Neuronal stem cell (in vitro differentiated cells): ENCODE data around the gene HDAC6. TPM values are rescaled to one million over a fixed set of nuclear protein-coding genes. Genes with fewer than 3 reads are reported as not detected.
"Not testable (repeated sequence)": the region's sequence is repeated elsewhere in the genome, so short reads cannot be mapped to it uniquely, and the experiment has no call there.

Experiments
- DNase-seq: peaks from one replicate; pipeline ENCODE4 v3.0.0-alpha.2; 2013; ENCODE audit warnings: low spot score
- H2AFZ ChIP-seq: one replicate; pipeline ENCODE4 v1.6.1; 2013; ENCODE audit warnings: mild to moderate bottlenecking, low read length, inconsistent platforms
- H2AK5ac ChIP-seq: 2 replicates; pipeline ENCODE4 v1.6.1; 2013; ENCODE audit warnings: low read depth, mild to moderate bottlenecking, inconsistent platforms, low read length, moderate library complexity, mixed read lengths
- H2BK120ac ChIP-seq: 2 replicates; pipeline ENCODE4 v1.6.1; 2013; ENCODE audit warnings: low read depth, mild to moderate bottlenecking, inconsistent platforms, low read length, moderate library complexity, mixed read lengths
- H2BK12ac ChIP-seq: one replicate; pipeline ENCODE4 v1.6.1; 2013; ENCODE audit warnings: low read length, inconsistent platforms
- H2BK15ac ChIP-seq: 2 replicates; pipeline ENCODE4 v1.6.1; 2013; ENCODE audit warnings: mild to moderate bottlenecking, low read length, inconsistent platforms, mixed read lengths
- H2BK5ac ChIP-seq: one replicate; pipeline ENCODE4 v1.6.1; 2013; ENCODE audit warnings: inconsistent platforms, mild to moderate bottlenecking, low read length, moderate library complexity
- H3K14ac ChIP-seq: one replicate; pipeline ENCODE4 v1.6.1; 2013; ENCODE audit warnings: low read length, inconsistent platforms
- H3K18ac ChIP-seq: 2 replicates; pipeline ENCODE4 v1.6.1; 2013; ENCODE audit warnings: low read length, inconsistent platforms
- H3K23ac ChIP-seq: 2 replicates; pipeline ENCODE4 v1.6.1; 2013; ENCODE audit warnings: low read depth, mild to moderate bottlenecking, mixed read lengths, low read length, inconsistent platforms; ENCODE audit not compliant: poor library complexity
- H3K27ac ChIP-seq: replicated peaks from 3 replicates; pipeline ENCODE4 v1.5.1; 2013; ENCODE audit warnings: low read length, inconsistent platforms
- H3K27me3 ChIP-seq, 3 experiments: 2 replicates each; pipeline ENCODE4 v1.6.1; 2013; ENCODE audit warnings: low read length in 3 of 3, mild to moderate bottlenecking in 2 of 3, inconsistent platforms in 1 of 3, low read depth in 1 of 3, mixed read lengths in 1 of 3, moderate library complexity in 1 of 3; ENCODE audit not compliant: control insufficient read depth in 3 of 3, insufficient read depth in 3 of 3
- H3K36me3 ChIP-seq, 2 donors: replicated peaks in 1 of 2; 2 replicates each; pipeline ENCODE4 v1.6.1; 2013; ENCODE audit warnings: low read length in 2 of 2; ENCODE audit not compliant: control insufficient read depth in 2 of 2, insufficient read depth in 2 of 2
- H3K4ac ChIP-seq: 2 replicates; pipeline ENCODE4 v1.6.1; 2013; ENCODE audit warnings: inconsistent platforms, mild to moderate bottlenecking, low read length, moderate library complexity
- H3K4me1 ChIP-seq, 2 donors: 1 replicate in 1 of 2; 2 replicates in 1 of 2; pipeline ENCODE4 v1.6.1; 2013; ENCODE audit warnings: low read length in 2 of 2, low read depth in 1 of 2; ENCODE audit not compliant: control insufficient read depth in 2 of 2, insufficient read depth in 1 of 2
- H3K4me2 ChIP-seq: one replicate; pipeline ENCODE4 v1.6.1; 2013; ENCODE audit warnings: mild to moderate bottlenecking, low read length, inconsistent platforms; ENCODE audit not compliant: insufficient read depth, poor library complexity, severe bottlenecking
- H3K4me3 ChIP-seq, 2 donors: 2 replicates each; pipeline ENCODE4 v1.5.1; 2013; ENCODE audit warnings: low read length in 2 of 2, mild to moderate bottlenecking in 2 of 2, inconsistent platforms in 1 of 2, moderate library complexity in 1 of 2
- H3K79me1 ChIP-seq: one replicate; pipeline ENCODE4 v1.6.1; 2013; ENCODE audit warnings: low read depth, mild to moderate bottlenecking, inconsistent platforms, low read length, moderate library complexity
- H3K9ac ChIP-seq: one replicate; pipeline ENCODE4 v1.6.1; 2013; ENCODE audit warnings: mild to moderate bottlenecking, low read depth, low read length, inconsistent platforms; ENCODE audit not compliant: poor library complexity
- H3K9me3 ChIP-seq, 2 donors: replicated peaks in 1 of 2; 2 replicates each; pipeline versions ENCODE3 to v1.6.1; 2013; ENCODE audit warnings: low read length in 2 of 2, mild to moderate bottlenecking in 2 of 2, inconsistent platforms in 1 of 2, low read depth in 1 of 2, mixed read lengths in 1 of 2, moderate library complexity in 1 of 2; ENCODE audit not compliant: control insufficient read depth in 2 of 2, insufficient read depth in 1 of 2
- H4K8ac ChIP-seq: one replicate; pipeline ENCODE4 v1.6.1; 2013; ENCODE audit warnings: low read depth, mild to moderate bottlenecking, inconsistent platforms, low read length, moderate library complexity
- H4K91ac ChIP-seq: one replicate; pipeline ENCODE4 v1.6.1; 2013; ENCODE audit warnings: low read length, low read depth, mild to moderate bottlenecking, inconsistent platforms; ENCODE audit not compliant: poor library complexity
- WGBS, 2 donors: extraction: QIAGEN DNeasy Blood & Tissue Kit; methylation state at CpG; one replicate each; pipeline ENCODE4 v1.1.7; 2013; ENCODE audit warnings: missing lambda C conversion rate in 2 of 2, mixed read lengths in 1 of 2; ENCODE audit not compliant: insufficient read length in 2 of 2, insufficient replicate concordance in 1 of 2; ENCODE audit errors: extremely low coverage in 2 of 2; 5-methylcytosine and 5-hydroxymethylcytosine counted together
- small RNA-seq: library from polyadenylated mRNA; stranded (forward); fragments of <200 nt; extraction: miRNeasy Mini kit (QIAGEN cat#:217004); gene quantifications from one replicate; pipeline ENCODE3, GENCODE V24; 2013; ENCODE audit not compliant: insufficient read depth

The HDAC6 gene

DNA sequence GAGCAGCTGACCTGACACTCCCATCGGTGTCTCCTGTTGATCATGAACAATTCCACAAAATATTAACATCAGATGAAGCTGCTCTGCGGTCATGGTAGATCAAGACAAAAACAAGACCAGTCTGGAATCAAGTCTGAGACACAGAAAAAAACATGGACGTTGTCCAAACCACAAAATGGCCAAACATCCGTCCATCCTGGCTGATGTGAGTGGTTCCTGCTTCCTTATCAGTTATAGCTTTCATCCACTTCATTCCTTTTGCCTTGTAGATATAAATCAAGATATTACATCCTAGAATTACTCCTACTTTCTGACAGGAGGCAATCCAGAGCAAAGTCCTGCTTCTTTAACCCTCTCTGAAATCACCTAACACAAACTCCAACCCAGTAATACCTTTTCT lies 62.3 kb downstream of the HDAC6 start:
- no peak overlapping the region for H3K18ac ChIP-seq
- no peak overlapping the region for H4K8ac ChIP-seq
- H3K14ac ChIP-seq = no peak overlapping the region
- H3K27ac ChIP-seq = no peak overlapping the region
- no peaks in the 10 kb centered on the region for H3K9me3 ChIP-seq
- H3K23ac ChIP-seq = no peak overlapping the region
- no CpG with 5 or more reads among the region's 4 CpGs for WGBS, 2 donors
- H3K4me3 ChIP-seq = no peak overlapping the region
- H2BK5ac ChIP-seq = no peak overlapping the region
- no peak overlapping the region for H2BK12ac ChIP-seq
- H3K79me1 ChIP-seq = no peaks in the 10 kb centered on the region
- H2BK15ac ChIP-seq = no peak overlapping the region
- DNase-seq = no peak
- H3K4ac ChIP-seq = no peak overlapping the region
- H2BK120ac ChIP-seq = no peak overlapping the region
- H3K4me1 ChIP-seq = no peaks in the 10 kb centered on the region
- no peak overlapping the region for H3K9ac ChIP-seq
- no peak overlapping the region for H2AFZ ChIP-seq
- H2AK5ac ChIP-seq = no peak overlapping the region
- no peak overlapping the region for H3K4me2 ChIP-seq
- H4K91ac ChIP-seq = no peak overlapping the region
- H3K27me3 ChIP-seq = no peaks in the 10 kb centered on the region
- H3K36me3 ChIP-seq = no peaks in the 10 kb centered on the region

DNA sequence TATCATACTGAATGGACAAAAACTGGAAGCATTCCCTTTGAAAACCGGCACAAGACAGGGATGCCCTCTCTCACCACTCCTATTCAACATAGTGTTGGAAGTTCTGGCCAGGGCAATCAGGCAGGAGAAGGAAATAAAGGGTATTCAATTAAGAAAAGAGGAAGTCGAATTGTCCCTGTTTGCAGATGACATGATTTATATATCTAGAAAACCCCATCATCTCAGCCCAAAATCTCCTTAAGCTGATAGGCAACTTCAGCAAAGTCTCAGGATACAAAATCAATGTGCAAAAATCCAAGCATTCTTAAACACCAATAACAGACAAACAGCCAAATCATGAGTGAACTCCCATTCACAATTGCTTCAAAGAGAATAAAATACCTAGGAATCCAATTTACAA lies 70.2 kb downstream of the HDAC6 start:
- not testable (repeated sequence) for H3K14ac ChIP-seq, H2BK12ac ChIP-seq, H3K4me2 ChIP-seq, H3K4me3 ChIP-seq, H3K79me1 ChIP-seq, H3K36me3 ChIP-seq, H2BK5ac ChIP-seq, H2BK15ac ChIP-seq, H3K9ac ChIP-seq, H4K91ac ChIP-seq, H3K23ac ChIP-seq, H3K9me3 ChIP-seq, H2AFZ ChIP-seq, H3K4ac ChIP-seq, DNase-seq, H3K27me3 ChIP-seq, H3K27ac ChIP-seq, H2BK120ac ChIP-seq, H4K8ac ChIP-seq, H3K4me1 ChIP-seq, H2AK5ac ChIP-seq, H3K18ac ChIP-seq
- no CpG with 5 or more reads among the region's 2 CpGs for WGBS, 2 donors

Small RNA genes lying within 50 kb of the gene (small RNA-seq; reads per million reads assigned to genes)
- gene RNU6-29P = not detected
